Measurements from ENCODE around the gene PIEZO2.

DNA sequence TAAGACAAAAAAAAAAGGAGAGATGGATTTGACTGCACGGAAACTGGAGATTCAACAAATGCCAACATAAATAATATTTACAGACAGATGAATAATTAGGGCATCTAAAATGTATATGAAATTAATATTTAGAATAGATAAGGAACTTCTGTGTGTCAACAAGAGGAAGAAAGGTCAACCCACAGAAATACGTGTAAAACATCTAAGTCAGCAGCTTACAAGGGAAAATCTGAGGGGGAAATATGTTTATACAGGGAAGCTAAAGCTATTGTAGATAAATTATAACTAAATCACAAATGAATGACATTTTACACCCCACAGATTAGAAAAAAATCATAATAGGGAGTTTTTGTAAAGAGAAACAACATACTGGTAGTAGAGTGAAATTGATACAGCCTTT is 159.9 kb downstream of the PIEZO2 start:
- TF ChIP-seq, protein P1, sequence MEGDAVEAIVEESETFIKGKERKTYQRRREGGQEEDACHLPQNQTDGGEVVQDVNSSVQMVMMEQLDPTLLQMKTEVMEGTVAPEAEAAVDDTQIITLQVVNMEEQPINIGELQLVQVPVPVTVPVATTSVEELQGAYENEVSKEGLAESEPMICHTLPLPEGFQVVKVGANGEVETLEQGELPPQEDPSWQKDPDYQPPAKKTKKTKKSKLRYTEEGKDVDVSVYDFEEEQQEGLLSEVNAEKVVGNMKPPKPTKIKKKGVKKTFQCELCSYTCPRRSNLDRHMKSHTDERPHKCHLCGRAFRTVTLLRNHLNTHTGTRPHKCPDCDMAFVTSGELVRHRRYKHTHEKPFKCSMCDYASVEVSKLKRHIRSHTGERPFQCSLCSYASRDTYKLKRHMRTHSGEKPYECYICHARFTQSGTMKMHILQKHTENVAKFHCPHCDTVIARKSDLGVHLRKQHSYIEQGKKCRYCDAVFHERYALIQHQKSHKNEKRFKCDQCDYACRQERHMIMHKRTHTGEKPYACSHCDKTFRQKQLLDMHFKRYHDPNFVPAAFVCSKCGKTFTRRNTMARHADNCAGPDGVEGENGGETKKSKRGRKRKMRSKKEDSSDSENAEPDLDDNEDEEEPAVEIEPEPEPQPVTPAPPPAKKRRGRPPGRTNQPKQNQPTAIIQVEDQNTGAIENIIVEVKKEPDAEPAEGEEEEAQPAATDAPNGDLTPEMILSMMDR (IDR thresholded peaks at IDR 0.05) = no peak
- TF ChIP-seq POLR2AphosphoS5 (IDR thresholded peaks at IDR 0.05) = no peak
